Endothelial cell of umbilical vein (primary cell): ENCODE measurements around the gene ARSJ. TPM values are rescaled to one million over a fixed set of nuclear protein-coding genes. Genes with fewer than 3 reads are reported as not detected.

ENCODE experiments used
- BruUV-seq: library from RNA; stranded (reverse); fragments of 400-500 nt; replicated peaks from 2 replicates; lab custom pipeline; 2021; lab: Mats Ljungman, UMichigan
- CTCF ChIA-PET: fragments of 300-600, 350-600 bp; sonication (Branson Sonifier 250); formaldehyde crosslinking; loops from one replicate; lab custom pipeline; 2021; ENCODE audit warnings: antibody characterized with exemption, inconsistent platforms; lab: Charles Lee
- POLR2A ChIA-PET: fragments of 300-600, 350-600 bp; sonication (Branson Sonifier 250); formaldehyde crosslinking; loops from one replicate; lab custom pipeline; 2021; ENCODE audit warnings: antibody characterized with exemption, inconsistent platforms; lab: Charles Lee
- DNase-seq: peaks from one replicate; pipeline ENCODE4 v3.0.0-alpha.2; 2011; ENCODE audit warnings: low read depth, low spot score
- FAIRE-seq: peaks from 2 replicates; lab custom pipeline; 2011; peaks lifted over from hg19 to GRCh38; lab: Jason Lieb, UNC
- H2AFZ ChIP-seq: 2 replicates; pipeline ENCODE4 v1.6.0; 2012; ENCODE audit warnings: low read depth, low read length, control low read depth, inconsistent platforms
- H3K27ac ChIP-seq: 2 replicates; pipeline ENCODE4 v1.5.1; 2011; ENCODE audit warnings: low read depth, mild to moderate bottlenecking, control low read depth, low read length, moderate library complexity; ENCODE audit not compliant: insufficient read depth
- H3K27me3 ChIP-seq, 2 experiments: 2 replicates each; pipeline versions ENCODE4 v1.6.0 to v1.6.1; 2011; ENCODE audit warnings: low read length in 2 of 2, mixed read lengths in 1 of 2; ENCODE audit not compliant: control insufficient read depth in 2 of 2, insufficient read depth in 2 of 2
- H3K36me3 ChIP-seq, 2 experiments: 2 replicates in 1 of 2; 3 replicates in 1 of 2; pipeline ENCODE4 v1.5.1; 2011; ENCODE audit warnings: low read length in 2 of 2, mild to moderate bottlenecking in 1 of 2, moderate library complexity in 1 of 2; ENCODE audit not compliant: control insufficient read depth in 2 of 2, insufficient read depth in 2 of 2; ENCODE audit errors: extremely low read depth in 1 of 2
- H3K4me1 ChIP-seq: 3 replicates; pipeline ENCODE4 v1.5.1; 2011; ENCODE audit warnings: mild to moderate bottlenecking, low read length; ENCODE audit not compliant: control insufficient read depth, insufficient read depth; ENCODE audit errors: extremely low read depth
- H3K4me2 ChIP-seq: 2 replicates; pipeline ENCODE4 v1.6.1; 2011; ENCODE audit warnings: low read length, control low read depth, mixed read lengths; ENCODE audit not compliant: insufficient read depth
- H3K4me3 ChIP-seq, 3 experiments: fragments of 200-600 bp in 1 of 3; sonication (generic), shearing (Covaris generic) in 1 of 3; replicated peaks in 1 of 3; 2 replicates each; pipeline ENCODE4 v1.5.1; 2011 to 2016; ENCODE audit warnings: control low read depth in 3 of 3, low read length in 3 of 3, mild to moderate bottlenecking in 2 of 3, inconsistent platforms in 1 of 3, low read depth in 1 of 3, moderate library complexity in 1 of 3; ENCODE audit not compliant: insufficient read depth in 1 of 3
- H3K79me2 ChIP-seq: 2 replicates; pipeline ENCODE4 v1.6.0; 2012; ENCODE audit warnings: low read length, inconsistent platforms; ENCODE audit not compliant: control insufficient read depth, insufficient read depth
- H3K9ac ChIP-seq: replicated peaks from 2 replicates; pipeline ENCODE3; 2011; ENCODE audit warnings: low read length, control low read depth; ENCODE audit not compliant: insufficient read depth; ENCODE audit errors: extremely low read depth
- H3K9me1 ChIP-seq: replicated peaks from 3 replicates; pipeline ENCODE4 v1.6.0; 2011; ENCODE audit warnings: mild to moderate bottlenecking, low read length; ENCODE audit not compliant: control insufficient read depth, insufficient read depth; ENCODE audit errors: extremely low read depth
- H3K9me3 ChIP-seq: replicated peaks from 2 replicates; pipeline ENCODE4 v1.5.1; 2012; ENCODE audit warnings: low read length, inconsistent platforms; ENCODE audit not compliant: control insufficient read depth, insufficient read depth
- H4K20me1 ChIP-seq: replicated peaks from 2 replicates; pipeline ENCODE3; 2011; ENCODE audit warnings: mild to moderate bottlenecking, low read length; ENCODE audit not compliant: control insufficient read depth, insufficient read depth; ENCODE audit errors: extremely low read depth
- EZH2 ChIP-seq: IDR thresholded peaks from 2 replicates; pipeline ENCODE4 v1.6.1; 2012; ENCODE audit warnings: borderline replicate concordance, low read depth, mild to moderate bottlenecking, moderate library complexity, low read length, inconsistent platforms; ENCODE audit not compliant: severe bottlenecking
- FOS ChIP-seq: IDR thresholded peaks from 2 replicates; pipeline ENCODE4 v1.6.1; 2011; ENCODE audit warnings: mild to moderate bottlenecking, low read length, moderate library complexity, borderline replicate concordance; ENCODE audit not compliant: insufficient read depth
- GATA2 ChIP-seq: IDR thresholded peaks from 2 replicates; pipeline ENCODE4 v1.7.0; 2011; ENCODE audit warnings: low read depth, mild to moderate bottlenecking, moderate library complexity, mixed read lengths, low read length; ENCODE audit not compliant: insufficient read length, insufficient read depth
- JUN ChIP-seq: IDR thresholded peaks from 2 replicates; pipeline ENCODE4 v1.6.1; 2011; ENCODE audit warnings: borderline replicate concordance, low read depth; ENCODE audit not compliant: insufficient read length, insufficient read depth
- MAX ChIP-seq: IDR thresholded peaks from 2 replicates; pipeline ENCODE4 v1.6.1; 2011; ENCODE audit not compliant: insufficient read depth, insufficient read length
- MYC ChIP-seq: IDR thresholded peaks from one replicate; pipeline ENCODE4 v1.6.1; 2011; ENCODE audit warnings: mild to moderate bottlenecking, low read depth, low read length
- POLR2A ChIP-seq: IDR thresholded peaks from 2 replicates; pipeline ENCODE4 v1.6.1; 2012; ENCODE audit warnings: low read depth, mild to moderate bottlenecking, control low read depth, low read length
- POLR2AphosphoS5 ChIP-seq: IDR thresholded peaks from 2 replicates; pipeline ENCODE4 v1.6.1; 2012; ENCODE audit warnings: low read depth, mild to moderate bottlenecking, control low read depth, low read length, moderate library complexity; ENCODE audit not compliant: insufficient read depth
- dilution Hi-C: fragments of 300-500 bp; cut with MboI; formaldehyde crosslinking; loops from one replicate; pipeline ENCODE4 v1.15.0; 2019; ENCODE audit warnings: low sequenced_read_pairs; ENCODE audit not compliant: extremely low pct_ligation_motif_present
- intact Hi-C: fragments of 100-400 bp; cut with micrococcal nuclease; formaldehyde crosslinking; loops from one replicate; pipeline ENCODE4 v1.10.0; 2022
- polyA plus RNA-seq, 4 experiments: library from polyadenylated mRNA; depleted of rRNA in 3 of 4; stranded (reverse) in 3 of 4; unstranded in 1 of 4; fragments of >200 nt; gene quantifications; 2 replicates each; pipeline versions ENCODE4 v1.2.1 to v1.2.3, GENCODE V29; 2011 to 2012; ENCODE audit warnings: missing spikeins in 1 of 4
- total RNA-seq: library from RNA; stranded (reverse); gene quantifications from 2 replicates; pipeline ENCODE4 v1.2.3, GENCODE V29; 2021
- TF ChIP-seq, protein P1 (sequence below), 2 donors: IDR thresholded peaks; 1 replicate in 1 of 2; 2 replicates in 1 of 2; pipeline ENCODE4 v1.5.1; 2011; ENCODE audit warnings: low read length in 2 of 2, mild to moderate bottlenecking in 2 of 2, moderate library complexity in 2 of 2, control low read depth in 1 of 2, inconsistent platforms in 1 of 2, low read depth in 1 of 2; ENCODE audit not compliant: insufficient read depth in 1 of 2; ENCODE audit errors: extremely low read depth in 1 of 2

The ARSJ gene
- total and polyA plus RNA-seq, 2 donors (not counting 3 experiments of a cell fraction or from before 2014, with no cell fraction given): 21.9 to 50.0 TPM

GRCh38 chr4:113871080-113871479 is 108.4 kb downstream of the ARSJ start:
- intact Hi-C loops (no loop called here), dilution Hi-C loops (no loop called here)
- FAIRE-seq: no peak

More at GRCh38 chr4:113871080-113871479, 108.4 kb downstream of the ARSJ start:
- TF ChIP-seq FOS (no peak), MAX (no peak), GATA2 (no peak), JUN (no peak), POLR2A (no peak), POLR2AphosphoS5 (no peak), EZH2 (no peak), MYC (no peak)
- TF ChIP-seq, protein P1, sequence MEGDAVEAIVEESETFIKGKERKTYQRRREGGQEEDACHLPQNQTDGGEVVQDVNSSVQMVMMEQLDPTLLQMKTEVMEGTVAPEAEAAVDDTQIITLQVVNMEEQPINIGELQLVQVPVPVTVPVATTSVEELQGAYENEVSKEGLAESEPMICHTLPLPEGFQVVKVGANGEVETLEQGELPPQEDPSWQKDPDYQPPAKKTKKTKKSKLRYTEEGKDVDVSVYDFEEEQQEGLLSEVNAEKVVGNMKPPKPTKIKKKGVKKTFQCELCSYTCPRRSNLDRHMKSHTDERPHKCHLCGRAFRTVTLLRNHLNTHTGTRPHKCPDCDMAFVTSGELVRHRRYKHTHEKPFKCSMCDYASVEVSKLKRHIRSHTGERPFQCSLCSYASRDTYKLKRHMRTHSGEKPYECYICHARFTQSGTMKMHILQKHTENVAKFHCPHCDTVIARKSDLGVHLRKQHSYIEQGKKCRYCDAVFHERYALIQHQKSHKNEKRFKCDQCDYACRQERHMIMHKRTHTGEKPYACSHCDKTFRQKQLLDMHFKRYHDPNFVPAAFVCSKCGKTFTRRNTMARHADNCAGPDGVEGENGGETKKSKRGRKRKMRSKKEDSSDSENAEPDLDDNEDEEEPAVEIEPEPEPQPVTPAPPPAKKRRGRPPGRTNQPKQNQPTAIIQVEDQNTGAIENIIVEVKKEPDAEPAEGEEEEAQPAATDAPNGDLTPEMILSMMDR (IDR thresholded peaks at IDR 0.05; ENCODE audit: extremely low read depth in 1 of 2, insufficient read depth in 1 of 2, low read depth in 1 of 2, low read length in 2 of 2): no peak
- Histone ChIP-seq H3K27ac (no peak overlapping the region), H3K4me3 (no peak overlapping the region), H3K4me2 (no peak overlapping the region), H4K20me1 (no peaks in the 10 kb centered on the region), H3K4me1 (no peaks in the 10 kb centered on the region), H3K36me3 (no peaks in the 10 kb centered on the region), H3K9ac (no peak overlapping the region), H3K9me1 (no peaks in the 10 kb centered on the region), H3K9me3 (no peaks in the 10 kb centered on the region), H3K79me2 (no peaks in the 10 kb centered on the region), H3K27me3 (no peaks in the 10 kb centered on the region), H2AFZ (no peak overlapping the region)
- POLR2A ChIA-PET: no interaction called here
- no TSS peak for BruUV-seq
- CTCF ChIA-PET: interaction anchor here (1.0 kb wide), 1 partner anchor 10 kb away, joined by 3 read pairs; no protein-coding TSS in a partner anchor
- DNase-seq: no peak
